Activated T-cell treated with anti-CD3 and anti-CD28 coated beads for 48 hours (primary cell): Measurements from ENCODE around the gene RBKS.

Source experiments
- DNase-seq: peaks from one replicate; pipeline ENCODE4 v3.0.0-alpha.2; 2020; ENCODE audit warnings: low read depth

Gene RBKS

GRCh38 chr2:27734305-27734704 lies 155.9 kb downstream of the RBKS start:
- no peak for DNase-seq
